ENCODE data around the gene CFAP43. TPM values are rescaled to one million over a fixed set of nuclear protein-coding genes. Genes with fewer than 3 reads are reported as not detected.

CFAP43 gene
- total and polyA plus RNA-seq, 9 of the 15 experiments (the other 6 are each of a cell fraction or from before 2014, with no cell fraction given) = 0.07 to 0.86 (median 0.11) TPM; not detected in 1

DNA sequence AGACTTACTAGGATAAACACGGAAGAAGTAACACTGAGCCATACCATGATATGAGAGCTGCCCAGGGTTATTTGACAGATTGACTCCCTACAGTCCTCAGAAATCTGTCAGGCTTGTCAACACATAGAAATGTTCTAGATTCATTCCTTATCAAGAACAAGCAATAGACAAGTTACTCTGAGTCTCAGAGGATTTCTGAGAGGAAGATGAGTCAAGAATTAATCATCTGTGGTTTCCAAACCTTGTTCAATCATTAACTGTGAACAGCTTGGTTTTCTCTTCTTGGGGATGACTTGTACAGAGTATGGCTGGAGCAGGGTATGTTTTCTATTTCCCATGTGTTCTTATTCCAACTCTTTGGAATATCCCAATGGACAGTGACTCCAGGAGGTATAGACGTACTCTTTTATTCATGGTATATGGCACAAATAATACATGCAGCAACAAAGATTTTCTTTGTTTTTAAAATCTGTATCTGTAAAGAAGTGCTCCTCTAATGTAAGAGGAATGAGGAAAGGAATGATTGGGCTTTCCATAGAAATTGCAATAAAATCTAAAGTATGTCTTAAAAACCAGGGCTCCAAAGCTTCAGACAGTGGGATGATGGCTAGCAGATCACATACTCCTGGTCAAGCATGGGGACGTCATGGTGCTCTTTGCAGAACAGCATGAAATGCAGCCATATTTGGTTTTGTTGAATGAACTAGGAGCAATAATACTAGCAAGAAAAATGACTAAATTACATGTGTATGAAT is 122.1 kb downstream of the CFAP43 start (continued):
- no peak for TF ChIP-seq MEF2A (IDR thresholded peaks at IDR 0.05; ENCODE audit: control insufficient read depth, low read depth, low read length)
- TF ChIP-seq, protein P1, sequence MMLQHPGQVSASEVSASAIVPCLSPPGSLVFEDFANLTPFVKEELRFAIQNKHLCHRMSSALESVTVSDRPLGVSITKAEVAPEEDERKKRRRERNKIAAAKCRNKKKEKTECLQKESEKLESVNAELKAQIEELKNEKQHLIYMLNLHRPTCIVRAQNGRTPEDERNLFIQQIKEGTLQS (IDR thresholded peaks at IDR 0.05) = peak; percentile 48; the same call in 1 of the 2 replicates
- TF ChIP-seq, protein P1 (CRISPR knock-in tag; conservative IDR thresholded peaks at IDR 0.05) = no peak
- TF ChIP-seq FOXA3 (CRISPR knock-in tag; conservative IDR thresholded peaks at IDR 0.05 in 1 of 2, IDR thresholded peaks at IDR 0.05 in 1 of 2) = no peak

DNA sequence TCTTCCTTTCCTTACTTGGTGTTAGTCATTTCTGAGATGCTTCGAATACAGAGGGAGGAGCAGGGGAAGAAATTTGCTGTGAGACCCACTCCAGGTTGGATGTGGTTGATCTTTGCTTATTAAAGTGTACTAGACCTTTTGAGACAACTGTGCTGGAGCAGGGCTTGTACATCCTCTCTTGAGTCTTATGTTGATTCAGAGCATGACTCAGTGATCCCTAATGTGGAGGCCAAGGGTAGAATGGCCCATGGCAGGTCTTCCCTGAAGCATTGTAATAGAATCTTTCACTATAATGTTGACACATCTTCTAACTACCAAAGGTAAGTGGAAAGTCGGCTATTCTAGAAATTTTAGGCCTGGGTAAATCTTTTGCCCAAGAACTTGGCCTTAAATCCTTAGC is 127.2 kb downstream of the CFAP43 start:
- Histone ChIP-seq H3K36me3 (ENCODE audit: control insufficient read depth, insufficient read depth, low read length) (no peaks in the 10 kb centered on the region), H2AFZ (ENCODE audit: low read depth, low read length) (no peak overlapping the region), H3K27me3 (ENCODE audit: control insufficient read depth in 2 of 2, insufficient read depth in 2 of 2, low read length in 2 of 2) (no peaks in the 10 kb centered on the region; a peak in 1 of 5 replicates), H3K9me1 (ENCODE audit: control insufficient read depth, insufficient read depth, low read length) (no peaks in the 10 kb centered on the region), H3K9me3 (replicated peaks; ENCODE audit: control insufficient read depth, insufficient read depth, low read depth, low read length) (no peaks in the 10 kb centered on the region), H4K20me1 (replicated peaks; ENCODE audit: control insufficient read depth, insufficient read depth, low read length) (no peaks in the 10 kb centered on the region), H3K4me1 (replicated peaks in 1 of 2; ENCODE audit: control insufficient read depth in 2 of 2, insufficient read depth in 2 of 2, low read length in 2 of 2) (no peaks in the 10 kb centered on the region), H3K9ac (ENCODE audit: insufficient read depth in 1 of 2, low read depth in 2 of 2, low read length in 2 of 2) (no peak overlapping the region), H3K4me2 (ENCODE audit: insufficient read depth, low read length) (no peak overlapping the region), H3K79me2 (ENCODE audit: control insufficient read depth, insufficient read depth, low read length) (no peaks in the 10 kb centered on the region), H3K27ac (ENCODE audit: extremely low read depth, low read depth, low read length) (no peak overlapping the region), H3K4me3 (no peak overlapping the region)
- ATAC-seq (no peak), DNase-seq (ENCODE audit: extremely low read depth in 1 of 4, low spot score in 3 of 4) (no peak), FAIRE-seq (no peak)
- in situ Hi-C loops (cut with MboI) = no loop called here
- WGBS (ENCODE audit: insufficient coverage, low coverage, missing lambda C conversion rate) = 0% methylated on average over 2 of the region's 2 CpGs
- intact Hi-C loops (cut with micrococcal nuclease) = no loop called here
- BruUV-seq (replicated peaks) = no TSS peak
- ChIA-PET CTCF (ENCODE audit: low intra/inter-chr PET ratio) (no interaction called here), POLR2A (no interaction called here)
- TF ChIP-seq ZNF134 (CRISPR knock-in tag; conservative IDR thresholded peaks at IDR 0.05) = no peak
- TF ChIP-seq, protein P2, sequence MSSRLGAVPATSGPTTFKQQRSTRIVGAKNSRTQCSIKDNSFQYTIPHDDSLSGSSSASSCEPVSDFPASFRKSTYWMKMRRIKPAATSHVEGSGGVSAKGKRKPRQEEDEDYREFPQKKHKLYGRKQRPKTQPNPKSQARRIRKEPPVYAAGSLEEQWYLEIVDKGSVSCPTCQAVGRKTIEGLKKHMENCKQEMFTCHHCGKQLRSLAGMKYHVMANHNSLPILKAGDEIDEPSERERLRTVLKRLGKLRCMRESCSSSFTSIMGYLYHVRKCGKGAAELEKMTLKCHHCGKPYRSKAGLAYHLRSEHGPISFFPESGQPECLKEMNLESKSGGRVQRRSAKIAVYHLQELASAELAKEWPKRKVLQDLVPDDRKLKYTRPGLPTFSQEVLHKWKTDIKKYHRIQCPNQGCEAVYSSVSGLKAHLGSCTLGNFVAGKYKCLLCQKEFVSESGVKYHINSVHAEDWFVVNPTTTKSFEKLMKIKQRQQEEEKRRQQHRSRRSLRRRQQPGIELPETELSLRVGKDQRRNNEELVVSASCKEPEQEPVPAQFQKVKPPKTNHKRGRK (tag; IDR thresholded peaks at IDR 0.05) = no peak
- no peak for TF ChIP-seq FOXJ2 (tag; IDR thresholded peaks at IDR 0.05)
- no peak for TF ChIP-seq ZNF212 (CRISPR knock-in tag; IDR thresholded peaks at IDR 0.05)
- TF ChIP-seq ZC3H8 (IDR thresholded peaks at IDR 0.05) = no peak
- TF ChIP-seq BRD9 (IDR thresholded peaks at IDR 0.05; ENCODE audit: low read depth, partially characterized antibody) = no peak
- TF ChIP-seq ZNF766 (CRISPR knock-in tag; conservative IDR thresholded peaks at IDR 0.05) = no peak
- TF ChIP-seq ZBTB8A (IDR thresholded peaks at IDR 0.05; ENCODE audit: partially characterized antibody) = no peak
- TF ChIP-seq ZNF436 (CRISPR knock-in tag; IDR thresholded peaks at IDR 0.05) = no peak
- TF ChIP-seq, protein P3, sequence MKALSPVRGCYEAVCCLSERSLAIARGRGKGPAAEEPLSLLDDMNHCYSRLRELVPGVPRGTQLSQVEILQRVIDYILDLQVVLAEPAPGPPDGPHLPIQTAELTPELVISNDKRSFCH (CRISPR knock-in tag; IDR thresholded peaks at IDR 0.05) = no peak
- TF ChIP-seq, protein P3 (tag; IDR thresholded peaks at IDR 0.05) = no peak
- no peak for TF ChIP-seq GABPB2 (CRISPR knock-in tag; conservative IDR thresholded peaks at IDR 0.05)
- TF ChIP-seq NELFE (IDR thresholded peaks at IDR 0.05; ENCODE audit: insufficient read depth, insufficient read length) = no peak
